NCI-H1092 (cell line): ENCODE results near the gene PICK1.

Experiments used
- DNase-seq: peaks from one replicate; lab custom pipeline; 2025; lab: John Stamatoyannopoulos, UW

PICK1 gene

DNA sequence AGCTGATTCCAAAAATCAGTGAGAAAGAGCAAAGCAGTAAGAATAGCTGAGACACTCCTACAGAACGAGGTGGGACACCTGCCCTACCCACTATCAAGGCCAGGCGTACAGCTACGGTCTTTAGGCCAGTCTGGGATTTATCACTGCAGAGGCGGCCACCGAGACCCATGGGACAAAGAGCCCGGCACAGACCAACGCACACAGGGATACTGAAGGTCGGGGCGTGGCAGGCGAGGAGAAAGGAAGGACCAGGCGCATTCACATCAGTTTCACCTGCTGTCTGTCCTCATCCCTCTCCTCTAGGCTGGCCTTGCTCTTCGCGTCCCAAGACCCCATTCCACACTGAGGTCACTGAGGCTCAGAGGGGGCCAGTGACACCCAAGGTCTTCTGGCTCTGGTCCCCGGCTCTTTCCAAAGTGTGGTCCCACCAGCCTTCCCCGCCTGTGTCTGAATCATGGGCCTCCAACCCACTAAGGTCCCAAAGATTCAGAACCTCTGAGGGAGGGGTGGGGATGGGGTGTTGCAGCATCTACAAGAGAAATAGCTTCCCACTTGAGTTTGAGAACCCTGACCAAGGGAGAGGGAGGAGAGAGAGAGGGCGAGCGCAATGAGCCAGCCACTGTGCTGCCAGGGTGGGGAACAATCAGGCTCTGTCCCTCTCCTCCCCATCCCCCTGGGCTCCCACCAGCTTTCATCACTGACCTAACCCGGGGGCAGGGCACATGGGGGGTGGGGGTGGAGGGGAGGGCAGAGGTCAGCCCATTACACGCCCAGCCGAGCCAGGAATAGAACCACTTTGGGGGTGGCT is 7.2 kb upstream of the PICK1 start:
- DNase-seq: no peak

GRCh38 chr22:38050720-38051119 is 6.5 kb upstream of the PICK1 start:
- DNase-seq: no peak

- DNase-seq: no peak
Observed at GRCh38 chr22:38051261-38051660, 5.9 kb upstream of the PICK1 start.

GRCh38 chr22:38051900-38052862 is 5.0 kb upstream of the PICK1 start:
- peak; percentile 68 for DNase-seq

DNA sequence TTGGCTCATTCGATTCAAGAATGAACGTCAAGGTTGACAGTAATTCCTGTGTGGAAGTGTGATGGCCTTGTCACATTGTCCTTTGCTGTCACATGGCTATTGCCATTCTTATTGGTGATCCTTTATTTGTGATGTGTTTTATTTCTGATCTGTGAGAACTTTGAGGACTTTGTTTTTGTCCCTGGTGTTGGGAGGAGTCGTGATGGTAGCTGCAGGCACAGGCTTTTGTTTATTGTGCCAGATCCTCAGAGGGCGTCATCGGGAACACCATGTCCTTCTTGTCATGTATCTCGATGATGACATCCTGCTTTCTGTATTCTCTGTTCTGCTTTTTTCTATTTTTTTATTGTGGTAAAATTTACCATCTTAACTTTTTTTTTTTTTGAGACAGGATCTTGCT is 5.6 kb downstream of the PICK1 start:
- DNase-seq: no peak

DNA sequence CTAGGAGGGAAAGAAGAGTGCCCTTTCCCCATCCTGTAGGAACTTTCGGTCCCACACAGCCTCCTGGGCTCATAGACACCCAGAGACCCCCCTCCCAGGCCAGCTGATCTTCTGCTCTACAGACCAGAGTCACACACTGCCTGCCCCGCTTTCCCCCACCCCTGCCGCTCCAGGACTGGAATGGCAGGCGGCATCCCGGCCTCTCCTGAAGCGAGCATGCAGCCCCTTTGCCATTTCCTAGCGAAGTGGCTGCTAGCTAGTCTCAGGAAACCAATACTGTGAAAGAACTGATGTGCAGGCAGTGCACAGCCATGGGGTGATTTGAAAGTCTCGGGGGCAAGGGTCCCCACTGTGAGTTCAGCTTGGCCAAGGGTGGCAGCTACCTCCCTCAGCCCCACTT is 8.3 kb downstream of the PICK1 start:
- DNase-seq: no peak

- no peak for DNase-seq
Observed at GRCh38 chr22:38066381-38067027, 9.3 kb downstream of the PICK1 start.

DNA sequence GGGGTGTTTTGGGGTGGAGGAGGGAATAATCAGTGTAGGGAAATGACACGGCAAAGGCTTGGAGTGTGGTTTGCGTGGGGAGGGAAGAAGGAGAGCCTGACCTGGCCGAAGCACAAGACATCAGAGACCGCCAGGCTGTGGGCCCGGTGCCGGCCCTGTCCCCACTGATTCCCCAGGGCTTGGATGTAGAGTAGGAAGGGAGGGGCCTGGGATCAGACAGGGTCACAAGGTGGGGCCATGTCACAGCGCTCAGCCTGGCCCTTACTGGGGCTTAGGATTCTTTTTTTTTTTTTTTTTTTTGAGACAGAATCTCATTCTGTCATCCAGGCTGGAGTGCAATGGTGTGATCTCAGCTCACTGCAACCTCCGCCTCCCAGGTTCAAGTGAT is 9.8 kb downstream of the PICK1 start:
- no peak for DNase-seq

DNA sequence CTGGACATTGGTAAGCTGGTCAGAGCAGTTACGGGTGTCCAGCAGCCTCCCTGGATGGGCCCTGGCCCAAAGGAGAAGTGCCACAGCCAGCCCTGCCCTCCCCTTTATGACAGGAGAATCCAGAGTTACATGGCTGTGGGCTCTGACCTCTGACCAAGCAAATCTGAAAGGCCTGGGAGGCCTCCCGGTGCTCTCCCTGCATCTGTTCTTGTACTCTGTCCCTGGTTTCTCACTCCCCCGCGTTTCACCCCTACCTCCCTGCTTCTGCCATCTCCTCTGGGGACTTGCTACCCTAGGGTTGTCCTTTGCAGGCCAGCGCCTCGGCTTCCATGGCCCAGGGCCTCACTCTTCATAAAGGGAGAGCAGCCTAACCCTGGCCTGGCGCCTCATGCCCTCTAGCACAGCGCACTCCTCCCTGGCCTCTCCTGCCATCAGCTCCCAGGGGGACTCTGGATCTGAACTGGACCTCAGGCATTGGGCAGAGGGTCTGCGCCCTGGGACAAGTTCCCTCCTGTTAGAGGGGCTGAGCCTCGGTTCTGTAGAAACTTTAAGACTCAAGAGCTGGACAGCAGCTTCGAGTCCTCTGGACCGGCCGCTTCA is 10.7 kb downstream of the PICK1 start:
- DNase-seq: no peak

GRCh38 chr22:38068641-38069371 is 11.6 kb downstream of the PICK1 start:
- DNase-seq: no peak

DNA sequence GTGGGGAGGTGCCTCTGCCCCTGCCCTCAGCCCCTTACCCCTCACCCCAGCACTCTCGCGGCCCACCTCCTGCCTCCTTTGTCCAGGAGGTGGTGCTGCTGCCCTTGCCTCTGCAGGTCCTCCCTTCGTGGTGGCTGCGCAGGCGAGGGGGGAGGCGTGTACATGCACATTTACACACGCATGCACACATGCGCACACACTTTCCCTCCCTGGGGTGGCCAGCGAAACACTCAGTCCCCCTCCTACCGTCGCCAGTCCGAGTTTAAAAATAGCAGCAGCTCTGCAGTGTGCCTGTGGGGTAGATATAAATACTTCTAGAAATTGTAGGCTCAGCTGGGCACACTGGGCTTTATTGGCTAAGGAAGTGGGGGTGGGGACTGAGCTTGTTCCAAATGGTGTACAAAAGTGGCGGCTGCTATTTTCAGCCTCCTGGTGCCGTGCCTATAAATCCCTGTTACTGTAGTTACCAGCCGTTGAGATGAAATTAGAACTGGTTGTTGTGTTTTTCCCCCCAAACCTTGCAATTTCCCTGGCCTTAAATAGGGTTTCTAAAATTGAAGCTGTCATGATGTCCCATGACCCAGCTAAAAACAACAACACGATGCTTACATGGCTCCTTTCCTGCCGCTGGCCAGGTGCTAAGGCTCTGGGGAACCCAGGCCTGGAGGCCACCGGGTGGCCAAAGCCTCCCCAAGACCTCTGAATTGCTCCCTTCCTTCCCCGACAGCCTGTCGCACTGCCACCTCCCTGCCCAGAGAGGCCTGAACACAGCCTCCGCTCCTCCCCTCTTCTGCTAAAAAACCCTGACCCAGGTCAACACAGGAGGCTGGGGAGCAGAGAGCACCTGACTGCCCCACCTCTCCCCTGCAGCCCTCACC is 12.4 kb downstream of the PICK1 start:
- no peak for DNase-seq

- no peak for DNase-seq
Observed at GRCh38 chr22:38070250-38070921, 13.2 kb downstream of the PICK1 start.

- DNase-seq: no peak
Observed at GRCh38 chr22:38071421-38072321, 14.5 kb downstream of the PICK1 start.

- DNase-seq: no peak
Observed at GRCh38 chr22:38072322-38073149, 15.3 kb downstream of the PICK1 start.

DNA sequence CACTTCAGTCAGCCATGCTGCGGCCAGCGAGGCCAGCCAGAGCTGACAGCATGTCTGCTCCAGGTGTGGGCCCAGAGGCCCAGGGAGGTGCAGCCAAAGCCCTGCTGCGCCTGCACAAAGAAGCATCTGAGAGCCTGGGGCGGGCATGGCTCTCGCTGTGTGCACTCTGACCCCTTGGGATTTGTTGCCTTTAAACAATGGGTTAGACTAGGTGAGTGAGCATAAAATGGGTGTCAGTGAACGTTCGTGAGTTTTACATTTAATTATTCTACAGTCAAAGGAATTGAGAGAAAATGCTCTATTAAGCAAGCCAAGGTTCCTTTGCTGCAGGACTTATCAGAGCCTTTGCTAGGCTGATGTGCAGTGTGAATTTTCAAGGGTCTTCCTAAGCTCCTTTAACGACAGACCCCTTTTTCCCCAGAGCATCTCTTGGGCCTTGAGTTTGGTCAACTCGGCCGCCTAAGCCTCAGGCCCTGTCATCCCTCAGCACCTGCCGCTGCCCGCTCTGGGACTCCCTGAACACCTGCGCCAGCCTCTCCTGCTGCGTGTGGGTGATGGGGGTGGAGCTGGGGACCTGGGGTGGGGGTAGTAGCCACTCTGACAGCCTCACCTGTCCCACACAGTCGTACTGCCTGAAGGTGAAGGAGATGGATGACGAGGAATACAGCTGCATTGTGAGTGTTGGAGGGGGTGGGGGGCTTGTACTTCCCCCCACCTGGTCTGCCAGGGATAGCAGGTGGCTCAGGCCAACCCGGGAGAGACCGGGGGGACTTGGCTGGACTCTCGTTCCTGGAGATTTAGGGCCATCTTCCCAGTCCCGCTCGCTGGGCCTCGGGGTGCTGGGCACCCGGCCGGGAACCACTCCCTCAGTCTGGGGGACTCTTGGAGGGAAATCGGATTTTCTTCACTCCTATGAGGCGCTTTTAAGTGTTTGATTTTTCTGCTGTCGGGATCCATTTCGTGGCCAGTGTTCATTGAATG is 16.2 kb downstream of the PICK1 start:
- no peak for DNase-seq
